ENCODE data around the gene GUCA1A.

DNA sequence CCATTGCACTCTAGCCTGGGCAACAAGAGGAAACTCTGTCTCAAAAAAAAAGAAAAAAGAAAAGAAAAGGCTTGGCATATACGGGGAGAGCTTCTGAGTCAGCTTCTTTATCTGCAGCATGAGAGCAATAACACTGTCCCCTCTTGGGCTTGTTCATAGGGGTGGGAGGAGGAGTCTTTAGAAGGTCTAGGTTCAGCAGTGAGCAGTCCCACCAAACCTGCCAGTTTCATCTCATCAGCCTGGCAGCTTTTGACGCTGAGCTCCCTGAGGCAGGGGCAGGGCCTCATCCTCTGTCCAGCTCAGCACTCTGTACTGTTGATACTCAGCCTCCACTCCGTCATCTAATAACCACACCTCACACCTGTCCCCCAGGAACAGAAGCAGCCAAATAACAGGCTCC, 25.1 kb upstream of the GUCA1A start:
- no peak for TF ChIP-seq ARNT (IDR thresholded peaks at IDR 0.05)
- no peak for TF ChIP-seq FOXM1 (IDR thresholded peaks at IDR 0.05; ENCODE audit: borderline replicate concordance)
- TF ChIP-seq, protein P1, sequence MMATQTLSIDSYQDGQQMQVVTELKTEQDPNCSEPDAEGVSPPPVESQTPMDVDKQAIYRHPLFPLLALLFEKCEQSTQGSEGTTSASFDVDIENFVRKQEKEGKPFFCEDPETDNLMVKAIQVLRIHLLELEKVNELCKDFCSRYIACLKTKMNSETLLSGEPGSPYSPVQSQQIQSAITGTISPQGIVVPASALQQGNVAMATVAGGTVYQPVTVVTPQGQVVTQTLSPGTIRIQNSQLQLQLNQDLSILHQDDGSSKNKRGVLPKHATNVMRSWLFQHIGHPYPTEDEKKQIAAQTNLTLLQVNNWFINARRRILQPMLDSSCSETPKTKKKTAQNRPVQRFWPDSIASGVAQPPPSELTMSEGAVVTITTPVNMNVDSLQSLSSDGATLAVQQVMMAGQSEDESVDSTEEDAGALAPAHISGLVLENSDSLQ (IDR thresholded peaks at IDR 0.05): no peak
- no peak for TF ChIP-seq FOXA1 (IDR thresholded peaks at IDR 0.05)
- TF ChIP-seq TARDBP (IDR thresholded peaks at IDR 0.05): no peak
- TF ChIP-seq BHLHE40 (IDR thresholded peaks at IDR 0.05; ENCODE audit: borderline replicate concordance): no peak

Measured in HEK293T (cell line).